Caco-2 (cell line): ENCODE data around the gene ZNF771. TPM values are rescaled to one million over a fixed set of nuclear protein-coding genes. Genes with fewer than 3 reads are reported as not detected.

ENCODE experiments used
- BruUV-seq: library from RNA; stranded (reverse); fragments of 400-500 nt; replicated peaks from 2 replicates; lab custom pipeline; 2021; lab: Mats Ljungman, UMichigan
- CTCF ChIA-PET: fragments of 300-600 bp; sonication (Branson Sonifier 250); formaldehyde crosslinking; loops from one replicate; lab custom pipeline; 2022; ENCODE audit warnings: antibody characterized with exemption; lab: Charles Lee
- POLR2A ChIA-PET: fragments of 300-600 bp; sonication (Branson Sonifier 250); formaldehyde crosslinking; loops from one replicate; lab custom pipeline; 2022; ENCODE audit warnings: antibody characterized with exemption; lab: Charles Lee
- DNase-seq, 2 experiments: peaks; one replicate each; pipeline versions ENCODE4 v3.0.0 to v3.0.0-alpha.2; 2020 to 2022
- H3K27me3 ChIP-seq: replicated peaks from 2 replicates; pipeline ENCODE4 v1.6.0; 2011; ENCODE audit warnings: low read length; ENCODE audit not compliant: control insufficient read depth, insufficient read depth
- H3K36me3 ChIP-seq: 2 replicates; pipeline ENCODE4 v1.5.1; 2011; ENCODE audit warnings: low read length; ENCODE audit not compliant: control insufficient read depth, insufficient read depth
- H3K4me1 ChIP-seq: fragments of 250-450 bp; sonication (Bioruptor Pico); 2 replicates; pipeline ENCODE4 v1.5.1; 2020; ENCODE audit warnings: mild to moderate bottlenecking
- H3K4me3 ChIP-seq: 2 replicates; pipeline ENCODE4 v1.5.1; 2011; ENCODE audit warnings: low read depth, mild to moderate bottlenecking, control low read depth, low read length
- H3K9me3 ChIP-seq: fragments of 250-450 bp; sonication (Bioruptor Pico); 2 replicates; pipeline ENCODE4 v1.5.1; 2020; ENCODE audit warnings: mild to moderate bottlenecking, moderate library complexity
- H3K27ac Mint-ChIP-seq: one replicate; pipeline ENCODE4 v1.8.0; 2022; ENCODE audit warnings: mixed read lengths; ENCODE audit not compliant: unreplicated experiment
- H3K27me3 Mint-ChIP-seq: one replicate; pipeline ENCODE4 v1.8.0; 2022; ENCODE audit warnings: mixed read lengths; ENCODE audit not compliant: insufficient read depth, unreplicated experiment
- H3K36me3 Mint-ChIP-seq: one replicate; pipeline ENCODE4 v1.8.0; 2022; ENCODE audit warnings: mild to moderate bottlenecking, mixed read lengths; ENCODE audit not compliant: insufficient read depth, unreplicated experiment
- H3K4me1 Mint-ChIP-seq: one replicate; pipeline ENCODE4 v1.8.0; 2022; ENCODE audit warnings: low read depth, mixed read lengths; ENCODE audit not compliant: unreplicated experiment
- H3K4me3 Mint-ChIP-seq: one replicate; pipeline ENCODE4 v1.8.0; 2022; ENCODE audit warnings: mild to moderate bottlenecking, moderate library complexity, mixed read lengths; ENCODE audit not compliant: unreplicated experiment
- H3K9me3 Mint-ChIP-seq: one replicate; pipeline ENCODE4 v1.8.0; 2022; ENCODE audit warnings: mixed read lengths; ENCODE audit not compliant: unreplicated experiment
- intact Hi-C: fragments of 100-400 bp; cut with micrococcal nuclease; formaldehyde crosslinking; loops from one replicate; pipeline ENCODE4 v1.10.0; 2022; ENCODE audit not compliant: unreplicated experiment
- total RNA-seq: library from RNA; stranded (reverse); gene quantifications from 2 replicates; pipeline ENCODE4 v1.2.3, GENCODE V29; 2022
- TF ChIP-seq, protein P1 (sequence below), 2 experiments: fragments of 200-600 bp in 1 of 2; IDR thresholded peaks; 1 replicate in 1 of 2; 2 replicates in 1 of 2; pipeline versions ENCODE4 v1.5.1 to v1.8.0; 2011 to 2022; ENCODE audit warnings: antibody characterized with exemption in 1 of 2, control low read depth in 1 of 2, inconsistent platforms in 1 of 2, low read depth in 1 of 2, low read length in 1 of 2, mild to moderate bottlenecking in 1 of 2, moderate library complexity in 1 of 2; ENCODE audit not compliant: insufficient read depth in 1 of 2, severe bottlenecking in 1 of 2, unreplicated experiment in 1 of 2

The ZNF771 gene
- total RNA-seq, 1 experiment from 2014 or later: 5.8 TPM

DNA sequence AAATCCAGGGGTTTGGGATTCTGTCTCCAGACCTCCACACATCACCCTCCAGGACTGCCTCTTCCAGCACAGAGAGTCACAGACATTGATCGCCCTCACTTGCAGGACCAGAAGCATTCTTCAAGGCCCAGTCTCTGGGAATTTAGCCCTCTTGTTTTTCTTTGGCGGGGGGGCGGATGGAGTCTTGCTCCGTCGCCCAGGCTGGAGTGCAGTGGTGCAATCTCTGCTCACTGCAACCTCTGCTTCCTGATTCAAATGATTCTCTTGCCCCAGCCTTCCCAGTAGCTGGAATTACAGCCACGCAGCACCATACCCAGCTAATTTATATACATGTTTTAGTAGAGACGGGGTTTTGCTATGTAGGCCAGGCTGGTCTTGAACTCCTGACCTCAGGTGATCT lies 56.7 kb downstream of the ZNF771 start:
- no peak for DNase-seq
- H3K4me1 Mint-ChIP-seq: peaks cover 6% of the 10 kb centered on the region
- no peaks in the 10 kb centered on the region for H3K4me1 ChIP-seq
- H3K4me3 Mint-ChIP-seq: no peak overlapping the region
- no TSS peak for BruUV-seq
- H3K27ac Mint-ChIP-seq: no peak overlapping the region
- H3K9me3 ChIP-seq: no peaks in the 10 kb centered on the region
- intact Hi-C loops: no loop called here
- no peaks in the 10 kb centered on the region for H3K36me3 ChIP-seq
- H3K36me3 Mint-ChIP-seq: no peaks in the 10 kb centered on the region
- no peaks in the 10 kb centered on the region for H3K9me3 Mint-ChIP-seq
- TF ChIP-seq, protein P1, sequence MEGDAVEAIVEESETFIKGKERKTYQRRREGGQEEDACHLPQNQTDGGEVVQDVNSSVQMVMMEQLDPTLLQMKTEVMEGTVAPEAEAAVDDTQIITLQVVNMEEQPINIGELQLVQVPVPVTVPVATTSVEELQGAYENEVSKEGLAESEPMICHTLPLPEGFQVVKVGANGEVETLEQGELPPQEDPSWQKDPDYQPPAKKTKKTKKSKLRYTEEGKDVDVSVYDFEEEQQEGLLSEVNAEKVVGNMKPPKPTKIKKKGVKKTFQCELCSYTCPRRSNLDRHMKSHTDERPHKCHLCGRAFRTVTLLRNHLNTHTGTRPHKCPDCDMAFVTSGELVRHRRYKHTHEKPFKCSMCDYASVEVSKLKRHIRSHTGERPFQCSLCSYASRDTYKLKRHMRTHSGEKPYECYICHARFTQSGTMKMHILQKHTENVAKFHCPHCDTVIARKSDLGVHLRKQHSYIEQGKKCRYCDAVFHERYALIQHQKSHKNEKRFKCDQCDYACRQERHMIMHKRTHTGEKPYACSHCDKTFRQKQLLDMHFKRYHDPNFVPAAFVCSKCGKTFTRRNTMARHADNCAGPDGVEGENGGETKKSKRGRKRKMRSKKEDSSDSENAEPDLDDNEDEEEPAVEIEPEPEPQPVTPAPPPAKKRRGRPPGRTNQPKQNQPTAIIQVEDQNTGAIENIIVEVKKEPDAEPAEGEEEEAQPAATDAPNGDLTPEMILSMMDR (IDR thresholded peaks at IDR 0.05; ENCODE audit: insufficient read depth in 1 of 2, low read depth in 1 of 2, low read length in 1 of 2, severe bottlenecking in 1 of 2, unreplicated experiment in 1 of 2): no peak
- no peaks in the 10 kb centered on the region for H3K27me3 Mint-ChIP-seq
- H3K27me3 ChIP-seq: no peaks in the 10 kb centered on the region
- CTCF ChIA-PET: no interaction called here
- no peak overlapping the region for H3K4me3 ChIP-seq
- POLR2A ChIA-PET: no interaction called here

Other genes starting within 250 kb of the ZNF771 start
- 0.95 and 1.2 TPM in 2 replicates for gene CORO1A, start 224.0 kb upstream of the ZNF771 start, total RNA-seq
- gene BOLA2B, start 213.9 kb upstream of the ZNF771 start, total RNA-seq: 96.5 and 114 TPM in 2 replicates
- 19.1 and 19.9 TPM in 2 replicates for gene SLX1A, start 213.7 kb upstream of the ZNF771 start, total RNA-seq
- gene SULT1A3, start 208.4 kb upstream of the ZNF771 start, total RNA-seq: 8.3 and 9.1 TPM in 2 replicates
- gene NPIPB13, start 159.1 kb upstream of the ZNF771 start, total RNA-seq: 6.7 and 7.8 TPM in 2 replicates
- gene CD2BP2, start 52.3 kb upstream of the ZNF771 start, total RNA-seq: 50.1 and 51.8 TPM in 2 replicates
- gene TBC1D10B, start 37.1 kb upstream of the ZNF771 start, total RNA-seq: 36.9 and 40.5 TPM in 2 replicates
- gene MYL11, start 32.8 kb upstream of the ZNF771 start, total RNA-seq: 2.7 and 2.9 TPM in 2 replicates
- 0.21 and 0.34 TPM in 2 replicates for gene SEPTIN1, start 25.0 kb upstream of the ZNF771 start, total RNA-seq
- gene ZNF48, start 12.2 kb upstream of the ZNF771 start, total RNA-seq: 12.8 and 13.4 TPM in 2 replicates
- gene DCTPP1, start 22.4 kb downstream of the ZNF771 start, total RNA-seq: 51.1 and 53.2 TPM in 2 replicates
- gene SEPHS2, start 38.3 kb downstream of the ZNF771 start, total RNA-seq: 80.2 and 91.6 TPM in 2 replicates
- 0.57 TPM in 1 of 2 replicates, not detected in the other for gene ITGAL, start 65.1 kb downstream of the ZNF771 start, total RNA-seq
- gene ZNF768, start 119.0 kb downstream of the ZNF771 start, total RNA-seq: 30.3 and 30.6 TPM in 2 replicates
- 6.9 and 8.1 TPM in 2 replicates for gene ZNF747, start 127.3 kb downstream of the ZNF771 start, total RNA-seq
- gene ZNF764, start 150.8 kb downstream of the ZNF771 start, total RNA-seq: 8.5 and 10.9 TPM in 2 replicates
- gene ZNF688, start 164.1 kb downstream of the ZNF771 start, total RNA-seq: 6.2 and 10.0 TPM in 2 replicates
- gene ZNF785, start 178.1 kb downstream of the ZNF771 start, total RNA-seq: 13.5 and 13.6 TPM in 2 replicates
- gene ZNF689, start 202.8 kb downstream of the ZNF771 start, total RNA-seq: 11.4 and 11.7 TPM in 2 replicates
- gene PRR14, start 243.4 kb downstream of the ZNF771 start, total RNA-seq: 26.3 and 28.2 TPM in 2 replicates